Stomach smooth muscle (tissue), 2 donors: Measurements from ENCODE around the gene RBP3.

ENCODE experiments used
- H3K27ac ChIP-seq: one replicate; pipeline ENCODE4 v1.7.0; 2013; ENCODE audit warnings: mild to moderate bottlenecking, low read length, inconsistent platforms
- H3K27me3 ChIP-seq, 2 donors: one replicate each; pipeline ENCODE4 v1.7.0; 2013; ENCODE audit warnings: low read length in 2 of 2; ENCODE audit not compliant: insufficient read depth in 2 of 2, control insufficient read depth in 1 of 2
- H3K36me3 ChIP-seq, 2 donors: one replicate each; pipeline ENCODE4 v1.7.0; 2013; ENCODE audit warnings: low read length in 2 of 2; ENCODE audit not compliant: control insufficient read depth in 2 of 2, insufficient read depth in 2 of 2
- H3K4me1 ChIP-seq: one replicate; pipeline ENCODE4 v1.7.0; 2013; ENCODE audit warnings: low read length; ENCODE audit not compliant: control insufficient read depth, insufficient read depth
- H3K4me3 ChIP-seq, 2 donors: one replicate each; pipeline ENCODE4 v1.7.0; 2013; ENCODE audit warnings: low read length in 2 of 2
- H3K9ac ChIP-seq, 2 donors: one replicate each; pipeline ENCODE4 v1.7.0; 2013; ENCODE audit warnings: low read length in 2 of 2, mild to moderate bottlenecking in 1 of 2
- H3K9me3 ChIP-seq, 2 donors: one replicate each; pipeline ENCODE4 v1.7.0; 2013; ENCODE audit warnings: low read length in 2 of 2; ENCODE audit not compliant: control insufficient read depth in 2 of 2
- donor health status: healthy.
- donor health status: Pancreatic carcinoma.

The RBP3 gene

DNA sequence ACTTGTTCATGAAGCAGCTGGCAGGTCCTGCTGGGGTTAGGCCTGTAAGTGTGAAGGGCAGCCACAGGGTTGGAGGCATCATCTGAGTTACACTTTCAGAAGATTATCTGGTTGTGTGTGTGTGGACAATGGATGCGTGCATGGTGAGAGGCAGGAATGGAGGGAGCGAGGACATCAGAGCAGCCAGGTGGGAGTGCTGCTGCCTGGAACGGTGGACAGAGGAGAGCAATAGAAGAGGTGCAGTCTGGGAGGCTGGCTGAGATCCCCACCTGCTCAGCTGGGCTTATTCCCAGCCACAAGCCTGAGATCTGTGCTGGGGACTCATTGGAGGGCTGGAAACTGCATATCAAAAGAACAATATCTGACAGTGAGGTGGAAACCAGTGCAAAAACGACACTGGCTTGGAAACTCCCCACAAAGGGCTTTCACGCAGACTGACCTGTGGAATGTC, 18.0 kb downstream of the RBP3 start:
- H3K4me3 ChIP-seq = no peak overlapping the region
- H3K9ac ChIP-seq = no peak overlapping the region
- H3K9me3 ChIP-seq = no peaks in the 10 kb centered on the region
- H3K27ac ChIP-seq = no peak overlapping the region
- no peaks in the 10 kb centered on the region for H3K27me3 ChIP-seq
- H3K36me3 ChIP-seq = no peaks in the 10 kb centered on the region
- no peaks in the 10 kb centered on the region for H3K4me1 ChIP-seq

DNA sequence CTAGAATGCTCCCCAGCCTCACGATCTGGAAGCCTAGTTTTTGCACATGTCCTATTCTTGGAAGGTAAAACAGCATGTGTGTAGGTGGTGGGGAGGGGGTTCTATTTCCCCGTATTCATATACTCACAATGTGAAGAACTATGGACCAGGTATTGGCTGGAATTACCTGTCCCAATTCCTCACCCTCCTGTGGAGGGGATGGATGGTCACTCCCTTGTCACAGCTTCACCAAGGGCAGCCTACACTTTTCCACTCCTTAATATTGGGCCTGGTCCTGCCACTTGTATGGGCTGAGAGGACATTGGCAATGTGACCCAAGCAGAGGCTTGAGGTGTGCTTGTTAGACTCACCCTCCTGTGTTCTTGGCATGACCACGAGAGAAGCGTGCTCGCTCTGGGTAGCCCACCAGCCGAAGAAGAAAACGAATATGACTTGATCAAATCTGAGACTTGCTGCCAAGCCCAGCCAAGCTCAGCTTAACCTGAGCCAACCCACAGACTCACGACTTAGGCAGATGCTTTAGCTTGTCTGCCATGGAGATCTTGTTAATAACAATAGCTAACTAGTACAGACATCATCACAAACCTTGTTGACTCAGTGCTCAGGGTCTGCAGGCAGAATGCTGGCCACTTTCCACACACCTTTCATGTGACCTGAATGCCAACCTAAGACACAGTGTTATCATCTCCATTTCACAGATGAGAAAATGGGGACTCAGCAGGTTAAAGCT, 18.7 kb downstream of the RBP3 start:
- no peak overlapping the region for H3K9ac ChIP-seq
- no peak overlapping the region for H3K4me3 ChIP-seq
- H3K27me3 ChIP-seq = no peaks in the 10 kb centered on the region
- H3K27ac ChIP-seq = no peak overlapping the region
- H3K36me3 ChIP-seq = no peaks in the 10 kb centered on the region
- no peaks in the 10 kb centered on the region for H3K9me3 ChIP-seq
- no peaks in the 10 kb centered on the region for H3K4me1 ChIP-seq

DNA sequence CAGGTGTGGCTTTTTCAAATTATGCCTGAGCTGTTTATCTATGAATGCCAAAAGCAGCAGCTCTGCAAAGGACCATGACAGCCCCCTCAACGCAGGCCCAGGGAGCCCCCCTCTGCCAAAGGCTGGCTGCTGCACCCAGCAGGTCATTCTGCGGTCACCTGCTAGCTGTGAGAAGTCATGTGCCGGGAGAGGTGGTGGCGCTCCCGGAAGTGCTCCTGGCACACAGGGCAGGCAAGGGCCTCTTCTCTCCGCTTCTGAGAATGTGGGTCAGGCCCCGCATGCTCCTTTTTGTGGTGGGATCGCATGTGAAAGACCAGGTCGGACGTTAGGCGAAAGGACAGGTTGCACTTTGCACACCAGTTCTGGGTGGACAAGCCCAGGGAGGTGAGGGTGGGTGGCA, 19.5 kb downstream of the RBP3 start:
- no peaks in the 10 kb centered on the region for H3K4me1 ChIP-seq
- no peak overlapping the region for H3K27ac ChIP-seq
- H3K4me3 ChIP-seq = no peak overlapping the region
- no peaks in the 10 kb centered on the region for H3K36me3 ChIP-seq
- no peak overlapping the region for H3K9ac ChIP-seq
- no peaks in the 10 kb centered on the region for H3K9me3 ChIP-seq
- H3K27me3 ChIP-seq = no peaks in the 10 kb centered on the region

DNA sequence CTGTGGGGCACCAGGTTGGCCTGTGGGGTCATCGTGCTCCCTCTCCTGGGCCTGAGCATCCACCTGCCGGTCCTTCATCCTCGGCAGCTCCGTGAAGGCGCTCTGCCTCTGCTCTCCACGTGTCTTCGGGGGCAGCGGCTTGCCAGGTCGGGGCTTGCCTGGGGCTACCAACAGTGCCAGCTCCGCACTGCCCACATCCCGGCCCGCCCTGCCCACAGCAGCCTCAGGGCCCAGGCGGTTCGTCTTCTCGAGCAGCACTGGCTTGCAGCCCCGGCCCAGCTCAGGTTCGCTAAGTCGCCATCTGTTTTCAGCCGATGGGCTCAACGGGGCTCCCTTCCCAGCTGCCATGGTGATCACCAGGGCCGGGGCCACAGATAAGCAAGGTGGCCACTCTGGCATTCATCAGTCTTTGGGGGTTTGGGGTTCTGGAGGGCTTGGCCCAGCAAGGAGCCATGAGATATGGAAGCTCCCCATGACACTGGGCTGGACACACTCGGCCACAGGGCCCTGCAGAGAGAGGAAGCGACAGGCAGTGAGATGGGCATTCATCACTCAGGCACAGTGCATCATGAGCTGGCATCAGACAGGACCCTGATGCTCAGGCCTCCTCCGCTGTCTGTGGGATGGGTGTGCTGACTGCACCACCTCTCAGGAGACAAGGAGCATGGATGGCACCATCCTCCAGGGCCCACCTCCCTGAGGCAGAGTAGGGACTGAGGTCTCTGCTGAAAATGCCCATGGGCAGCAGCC, 20.4 kb downstream of the RBP3 start:
- H3K27ac ChIP-seq = no peak overlapping the region
- H3K4me1 ChIP-seq = no peaks in the 10 kb centered on the region
- no peak overlapping the region for H3K4me3 ChIP-seq
- no peaks in the 10 kb centered on the region for H3K9me3 ChIP-seq
- H3K36me3 ChIP-seq = no peaks in the 10 kb centered on the region
- no peaks in the 10 kb centered on the region for H3K27me3 ChIP-seq
- H3K9ac ChIP-seq = no peak overlapping the region

DNA sequence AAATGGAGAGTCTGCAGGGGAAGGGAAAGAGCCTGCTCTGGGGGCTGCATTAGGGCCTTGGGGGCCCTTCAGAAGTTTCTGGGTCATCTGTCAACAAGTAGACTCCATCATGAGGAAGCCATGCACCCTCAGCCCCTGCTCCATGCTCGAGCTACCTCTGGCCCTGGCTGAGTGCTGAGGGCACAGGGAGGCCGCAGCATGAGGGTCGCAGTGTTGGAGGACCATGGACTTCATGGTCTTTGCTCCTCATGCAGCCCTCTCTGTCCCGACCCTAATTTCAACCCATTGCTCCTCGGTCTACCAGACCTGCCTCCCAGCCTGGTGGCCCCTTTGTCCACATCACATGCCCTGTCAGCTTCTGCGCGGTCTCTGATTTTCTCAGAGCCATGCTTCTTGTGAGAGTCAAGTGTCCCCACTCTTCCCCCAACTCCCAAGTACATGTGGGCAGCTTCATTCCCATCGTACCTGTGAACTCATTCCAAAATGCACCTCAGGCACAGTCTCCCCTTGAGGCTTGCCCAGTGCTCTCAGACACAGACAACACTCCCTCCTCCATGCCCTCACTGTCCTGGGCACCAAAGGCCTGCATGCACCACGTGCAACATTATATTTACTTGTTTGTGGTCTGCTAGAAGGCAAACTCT, 21.2 kb downstream of the RBP3 start:
- Histone ChIP-seq H3K9me3 (no peaks in the 10 kb centered on the region), H3K27ac (no peak overlapping the region), H3K27me3 (no peaks in the 10 kb centered on the region), H3K4me1 (peaks cover 2% of the 10 kb centered on the region), H3K4me3 (no peak overlapping the region), H3K9ac (no peak overlapping the region), H3K36me3 (no peaks in the 10 kb centered on the region)

DNA sequence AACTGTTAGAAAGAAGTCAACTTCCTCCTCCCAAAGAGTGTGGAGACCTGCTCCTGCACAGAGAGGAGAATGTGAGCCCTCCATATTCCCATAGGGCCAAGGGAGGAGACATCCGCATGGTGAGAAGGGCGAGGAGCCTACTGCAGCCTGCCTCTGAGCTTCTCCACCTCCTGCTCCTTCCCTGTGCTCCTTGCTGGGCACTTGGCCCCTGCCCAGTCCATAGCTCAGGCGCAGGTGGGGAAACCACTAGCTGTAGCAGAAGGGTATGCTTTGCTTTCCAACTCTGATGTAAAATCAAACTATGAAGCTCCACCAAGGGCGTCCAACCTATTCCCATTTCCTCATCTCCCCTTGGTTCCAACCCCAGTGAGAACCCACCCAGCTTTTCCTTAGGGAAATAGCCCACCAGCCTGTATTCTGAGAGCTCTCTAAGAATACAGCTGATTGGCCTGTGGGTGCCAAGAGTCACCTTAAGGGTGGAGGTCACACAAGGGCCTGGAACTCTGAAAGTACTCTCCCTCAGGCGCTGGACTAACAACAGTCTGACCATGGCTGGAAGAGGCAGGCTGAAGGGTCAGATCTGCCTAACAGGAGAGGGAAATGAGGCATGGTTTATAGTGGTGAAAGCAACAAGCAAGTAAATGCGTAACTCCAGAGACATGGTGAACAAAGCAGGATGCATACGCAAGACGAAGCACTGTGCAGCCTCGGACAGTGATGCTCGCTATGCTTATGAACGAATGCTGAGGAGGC, 22.0 kb downstream of the RBP3 start:
- Histone ChIP-seq H3K27me3 (no peaks in the 10 kb centered on the region), H3K4me1 (peaks cover 10% of the 10 kb centered on the region), H3K9ac (no peak overlapping the region), H3K36me3 (no peaks in the 10 kb centered on the region), H3K27ac (no peak overlapping the region), H3K4me3 (no peak overlapping the region), H3K9me3 (no peaks in the 10 kb centered on the region)

DNA sequence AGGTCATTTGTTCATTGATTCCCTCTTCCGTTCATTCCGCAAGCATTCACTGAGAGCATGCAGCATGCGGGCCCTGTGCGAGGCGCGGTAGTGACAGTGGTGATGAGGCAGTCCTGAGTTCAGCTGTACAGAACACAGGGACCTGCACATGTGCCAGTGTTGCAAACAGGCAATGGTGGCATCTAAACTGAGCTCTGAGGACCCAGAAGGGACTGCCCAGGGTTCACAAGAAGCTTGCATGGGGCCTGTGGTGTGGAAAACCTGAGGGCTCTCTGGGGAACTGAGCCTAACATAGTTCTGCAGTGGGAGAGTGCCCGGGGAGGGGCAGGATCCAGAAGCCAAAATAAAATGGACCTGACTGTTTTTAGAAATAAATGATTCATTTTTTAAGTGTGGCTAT, 22.7 kb downstream of the RBP3 start:
- no peaks in the 10 kb centered on the region for H3K9me3 ChIP-seq
- no peak overlapping the region for H3K9ac ChIP-seq
- no peaks in the 10 kb centered on the region for H3K36me3 ChIP-seq
- H3K4me1 ChIP-seq = peaks cover 16% of the 10 kb centered on the region
- H3K4me3 ChIP-seq = no peak overlapping the region
- no peaks in the 10 kb centered on the region for H3K27me3 ChIP-seq
- H3K27ac ChIP-seq = no peak overlapping the region

DNA sequence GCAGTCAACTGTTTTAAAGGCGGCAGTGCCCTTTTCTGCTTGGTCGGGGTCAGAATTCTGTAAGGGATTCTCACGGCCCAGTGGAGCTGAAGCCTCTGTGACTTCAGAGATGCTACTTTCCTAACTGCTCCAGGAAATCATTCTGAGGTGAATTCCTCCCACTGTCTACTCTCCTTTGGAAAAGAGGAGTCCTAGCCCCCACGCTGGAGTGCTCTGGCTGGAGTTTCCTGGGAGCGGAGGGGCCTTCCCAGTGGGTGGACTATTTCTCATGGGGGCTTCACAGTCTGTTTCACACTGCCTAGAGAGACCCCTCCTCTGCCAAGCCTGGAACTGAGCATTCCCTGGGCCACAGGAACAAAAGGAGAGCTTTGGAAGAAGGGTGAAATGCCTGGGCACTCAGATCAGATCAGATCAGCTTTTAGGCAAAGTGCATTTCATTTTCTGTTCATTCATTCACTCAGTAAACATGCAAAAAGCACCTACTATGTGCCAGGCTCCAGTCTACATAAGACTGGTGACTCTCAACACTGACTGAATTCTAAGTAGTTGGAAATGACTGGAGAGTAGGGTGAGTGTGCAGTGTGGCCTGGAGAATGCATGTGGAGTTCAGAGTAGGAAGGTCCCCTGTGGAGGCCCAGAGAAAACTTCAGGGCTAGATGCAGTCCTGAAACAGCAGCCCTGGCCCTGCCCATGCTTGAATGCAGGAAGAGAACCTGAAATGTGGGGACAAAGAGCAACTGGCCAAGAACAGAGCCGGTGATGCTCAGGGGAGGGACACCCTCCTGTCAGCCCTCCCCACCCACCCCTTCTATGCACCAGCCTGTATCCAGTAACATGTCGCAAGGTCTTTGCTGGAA, 23.7 kb downstream of the RBP3 start:
- H3K36me3 ChIP-seq = no peaks in the 10 kb centered on the region
- no peak overlapping the region for H3K27ac ChIP-seq
- no peak overlapping the region for H3K4me3 ChIP-seq
- H3K9me3 ChIP-seq = no peaks in the 10 kb centered on the region
- no peaks in the 10 kb centered on the region for H3K27me3 ChIP-seq
- H3K4me1 ChIP-seq = peaks cover 16% of the 10 kb centered on the region
- no peak overlapping the region for H3K9ac ChIP-seq

DNA sequence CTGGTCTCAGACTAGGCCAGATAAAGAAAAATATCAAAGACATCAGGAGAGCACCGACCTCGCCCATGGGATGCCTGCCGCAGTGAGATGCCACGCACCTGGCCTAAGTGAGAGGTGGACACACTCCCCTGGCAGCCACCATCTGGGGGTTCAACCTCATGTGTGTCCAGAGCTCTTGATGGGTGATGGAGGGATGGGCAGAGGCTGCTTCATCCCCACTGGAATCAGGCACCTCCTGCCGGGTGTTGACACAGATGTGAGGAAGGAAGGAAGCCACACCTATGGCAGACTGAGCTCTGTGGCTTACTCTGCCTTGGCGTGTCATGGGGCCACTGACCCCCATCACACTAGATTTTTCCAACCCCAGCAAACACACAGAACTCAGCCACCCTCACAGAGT, 24.6 kb downstream of the RBP3 start:
- Histone ChIP-seq H3K9me3 (no peaks in the 10 kb centered on the region), H3K9ac (no peak overlapping the region), H3K27ac (no peak overlapping the region), H3K27me3 (peaks cover 0 to under 1% of the 10 kb centered on the region in 2 donors), H3K36me3 (no peaks in the 10 kb centered on the region), H3K4me1 (peaks cover 19% of the 10 kb centered on the region), H3K4me3 (no peak overlapping the region)
